Ascending aorta (tissue), 2 donors: Measurements from ENCODE around the gene RAB40C. TPM values are rescaled to one million over a fixed set of nuclear protein-coding genes. Genes with fewer than 3 reads are reported as not detected.

Experiments
- DNase-seq, 2 donors: peaks; one replicate each; pipeline ENCODE4 v3.0.0-alpha.2; 2019; ENCODE audit warnings: low spot score in 2 of 2
- H3K27ac ChIP-seq, 2 donors: fragments of 200-600 bp; sonication (generic); one replicate each; pipeline ENCODE4 v1.5.1; 2016 to 2017; ENCODE audit warnings: mild to moderate bottlenecking in 1 of 2
- H3K27me3 ChIP-seq: fragments of 200-600 bp; sonication (generic); one replicate; pipeline ENCODE4 v1.5.1; 2017
- H3K36me3 ChIP-seq, 2 donors: fragments of 200-600 bp; sonication (generic); one replicate each; pipeline ENCODE4 v1.5.1; 2016
- H3K4me1 ChIP-seq, 2 donors: fragments of 200-600 bp; sonication (generic); one replicate each; pipeline ENCODE4 v1.5.1; 2016 to 2017; ENCODE audit warnings: mild to moderate bottlenecking in 1 of 2
- H3K4me3 ChIP-seq, 2 donors: fragments of 200-600 bp; sonication (generic); one replicate each; pipeline ENCODE4 v1.5.1; 2016 to 2017; ENCODE audit warnings: mild to moderate bottlenecking in 1 of 2
- H3K9me3 ChIP-seq, 2 donors: fragments of 200-600 bp; sonication (generic); one replicate each; pipeline ENCODE4 v1.5.1; 2016
- CTCF ChIP-seq, 3 experiments: fragments of 200-600 bp in 2 of 3; fragments of 450-650 bp in 1 of 3; sonication (generic) in 2 of 3; IDR thresholded peaks; one replicate each; pipeline ENCODE4 v1.5.1; 2016 to 2019; ENCODE audit warnings: antibody characterized with exemption in 3 of 3, mild to moderate bottlenecking in 1 of 3, moderate library complexity in 1 of 3
- intact Hi-C: fragments of 100-400 bp; cut with DNase I; formaldehyde crosslinking; loops from one replicate; pipeline ENCODE4 v1.15.1; 2023
- total RNA-seq: library from RNA; depleted of rRNA; stranded (reverse); fragments of >200 nt; gene quantifications from one replicate; pipeline ENCODE4 v1.1.0, GENCODE V29; 2016

Gene RAB40C
- total RNA-seq, 1 donor from 2014 or later, result 29.8 TPM

DNA sequence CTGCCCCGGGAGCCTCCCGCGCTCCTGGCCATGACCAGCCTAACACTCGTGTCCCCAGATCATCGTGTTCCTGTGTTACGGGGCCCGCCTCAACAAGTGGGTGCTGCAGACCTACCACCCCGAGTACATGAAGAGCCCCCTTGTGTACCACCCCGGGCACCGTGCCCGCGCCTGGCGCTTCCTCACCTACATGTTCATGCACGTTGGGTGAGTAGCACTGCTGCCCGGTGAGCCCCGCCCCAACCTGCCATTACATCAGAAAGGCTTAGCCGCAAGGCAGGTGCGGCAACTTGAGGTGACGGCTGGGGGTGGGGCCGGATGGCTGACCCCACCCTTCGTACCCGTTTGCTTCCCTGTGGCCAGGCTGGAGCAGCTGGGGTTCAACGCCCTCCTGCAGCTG is 87.0 kb downstream of the RAB40C start:
- DNase-seq, result no peak
- Histone ChIP-seq H3K4me1 (peaks cover 14 to 20% of the 10 kb centered on the region in 2 donors), H3K4me3 (no peak overlapping the region), H3K27ac (no peak overlapping the region), H3K27me3 (no peaks in the 10 kb centered on the region), H3K36me3 (peaks cover 23 to 25% of the 10 kb centered on the region in 2 donors), H3K9me3 (no peaks in the 10 kb centered on the region)
- TF ChIP-seq CTCF (IDR thresholded peaks at IDR 0.05), result no peak
- intact Hi-C loops, result no loop called here

- Histone ChIP-seq H3K27ac (no peak overlapping the region), H3K4me3 (no peak overlapping the region), H3K4me1 (peaks cover 14 to 25% of the 10 kb centered on the region in 2 donors), H3K27me3 (no peaks in the 10 kb centered on the region), H3K36me3 (peaks cover 23 to 25% of the 10 kb centered on the region in 2 donors), H3K9me3 (no peaks in the 10 kb centered on the region)
- intact Hi-C loops, result no loop called here
- DNase-seq, result no peak
- TF ChIP-seq CTCF (IDR thresholded peaks at IDR 0.05), result no peak
Measured at GRCh38 chr16:677316-678190, 87.7 kb downstream of the RAB40C start.

GRCh38 chr16:678209-678857 is 88.5 kb downstream of the RAB40C start:
- no peak overlapping the region for H3K4me3 ChIP-seq
- H3K27me3 ChIP-seq, result no peaks in the 10 kb centered on the region
- H3K4me1 ChIP-seq, result peaks cover 15 to 28% of the 10 kb centered on the region in 2 donors
- H3K27ac ChIP-seq, result no peak overlapping the region
- no peak for DNase-seq
- intact Hi-C loops, result no loop called here
- peaks cover 18 to 20% of the 10 kb centered on the region in 2 donors for H3K36me3 ChIP-seq
- TF ChIP-seq CTCF (IDR thresholded peaks at IDR 0.05), result no peak
- no peaks in the 10 kb centered on the region for H3K9me3 ChIP-seq

Other genes starting within 250 kb of the RAB40C start
- 27.6 TPM for gene AXIN1, start 237.3 kb upstream of the RAB40C start, total RNA-seq
- 47.8 TPM for gene MRPL28, start 219.5 kb upstream of the RAB40C start, total RNA-seq
- 47.6 TPM for gene PGAP6, start 208.1 kb upstream of the RAB40C start, total RNA-seq
- gene NME4, start 192.9 kb upstream of the RAB40C start, total RNA-seq, result 66.0 TPM
- gene DECR2, start 188.2 kb upstream of the RAB40C start, total RNA-seq, result 44.0 TPM
- 47.0 TPM for gene RAB11FIP3, start 164.4 kb upstream of the RAB40C start, total RNA-seq
- gene CAPN15, start 62.4 kb upstream of the RAB40C start, total RNA-seq, result 249 TPM
- not detected for gene PRR35, start 29.7 kb upstream of the RAB40C start, total RNA-seq
- not detected for gene NHLRC4, start 23.1 kb upstream of the RAB40C start, total RNA-seq
- 70.2 TPM for gene PIGQ, start 20.1 kb upstream of the RAB40C start, total RNA-seq
- gene WFIKKN1, start 40.9 kb downstream of the RAB40C start, total RNA-seq, result not detected
- 523 TPM for gene METTL26, start 46.2 kb downstream of the RAB40C start, total RNA-seq
- 92.9 TPM for gene MCRIP2, start 51.8 kb downstream of the RAB40C start, total RNA-seq
- 50.0 TPM for gene WDR90, start 59.3 kb downstream of the RAB40C start, total RNA-seq
- gene RHOT2, start 78.1 kb downstream of the RAB40C start, total RNA-seq, result 41.8 TPM
- gene RHBDL1, start 85.6 kb downstream of the RAB40C start, total RNA-seq, result 1.1 TPM
- gene STUB1, start 90.3 kb downstream of the RAB40C start, total RNA-seq, result 258 TPM
- 158 TPM for gene JMJD8, start 94.3 kb downstream of the RAB40C start, total RNA-seq
- 11.4 TPM for gene WDR24, start 100.3 kb downstream of the RAB40C start, total RNA-seq
- not detected for gene FBXL16, start 115.7 kb downstream of the RAB40C start, total RNA-seq
- 118 TPM for gene METRN, start 125.1 kb downstream of the RAB40C start, total RNA-seq
- gene ANTKMT, start 131.1 kb downstream of the RAB40C start, total RNA-seq, result 105 TPM
- gene CCDC78, start 136.4 kb downstream of the RAB40C start, total RNA-seq, result 8.2 TPM
- gene HAGHL, start 137.0 kb downstream of the RAB40C start, total RNA-seq, result 9.7 TPM
- 103 TPM for gene CIAO3, start 150.9 kb downstream of the RAB40C start, total RNA-seq
- 1.7 TPM for gene MSLN, start 170.7 kb downstream of the RAB40C start, total RNA-seq
- 4.8 TPM for gene RPUSD1, start 198.3 kb downstream of the RAB40C start, total RNA-seq
- gene CHTF18, start 198.6 kb downstream of the RAB40C start, total RNA-seq, result 19.9 TPM
- gene GNG13, start 210.7 kb downstream of the RAB40C start, total RNA-seq, result not detected